Glomerular visceral epithelial cell (primary cell): ENCODE measurements around the gene SELENOO.
"Not testable (repeated sequence)": the region's sequence is repeated elsewhere in the genome, so short reads cannot be mapped to it uniquely, and the experiment has no call there.

ENCODE experiments used
- DNase-seq: peaks from one replicate; pipeline ENCODE4 v3.0.0-alpha.2; 2016; ENCODE audit errors: extremely low spot score

Gene SELENOO, protein sequence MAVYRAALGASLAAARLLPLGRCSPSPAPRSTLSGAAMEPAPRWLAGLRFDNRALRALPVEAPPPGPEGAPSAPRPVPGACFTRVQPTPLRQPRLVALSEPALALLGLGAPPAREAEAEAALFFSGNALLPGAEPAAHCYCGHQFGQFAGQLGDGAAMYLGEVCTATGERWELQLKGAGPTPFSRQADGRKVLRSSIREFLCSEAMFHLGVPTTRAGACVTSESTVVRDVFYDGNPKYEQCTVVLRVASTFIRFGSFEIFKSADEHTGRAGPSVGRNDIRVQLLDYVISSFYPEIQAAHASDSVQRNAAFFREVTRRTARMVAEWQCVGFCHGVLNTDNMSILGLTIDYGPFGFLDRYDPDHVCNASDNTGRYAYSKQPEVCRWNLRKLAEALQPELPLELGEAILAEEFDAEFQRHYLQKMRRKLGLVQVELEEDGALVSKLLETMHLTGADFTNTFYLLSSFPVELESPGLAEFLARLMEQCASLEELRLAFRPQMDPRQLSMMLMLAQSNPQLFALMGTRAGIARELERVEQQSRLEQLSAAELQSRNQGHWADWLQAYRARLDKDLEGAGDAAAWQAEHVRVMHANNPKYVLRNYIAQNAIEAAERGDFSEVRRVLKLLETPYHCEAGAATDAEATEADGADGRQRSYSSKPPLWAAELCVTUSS

DNA sequence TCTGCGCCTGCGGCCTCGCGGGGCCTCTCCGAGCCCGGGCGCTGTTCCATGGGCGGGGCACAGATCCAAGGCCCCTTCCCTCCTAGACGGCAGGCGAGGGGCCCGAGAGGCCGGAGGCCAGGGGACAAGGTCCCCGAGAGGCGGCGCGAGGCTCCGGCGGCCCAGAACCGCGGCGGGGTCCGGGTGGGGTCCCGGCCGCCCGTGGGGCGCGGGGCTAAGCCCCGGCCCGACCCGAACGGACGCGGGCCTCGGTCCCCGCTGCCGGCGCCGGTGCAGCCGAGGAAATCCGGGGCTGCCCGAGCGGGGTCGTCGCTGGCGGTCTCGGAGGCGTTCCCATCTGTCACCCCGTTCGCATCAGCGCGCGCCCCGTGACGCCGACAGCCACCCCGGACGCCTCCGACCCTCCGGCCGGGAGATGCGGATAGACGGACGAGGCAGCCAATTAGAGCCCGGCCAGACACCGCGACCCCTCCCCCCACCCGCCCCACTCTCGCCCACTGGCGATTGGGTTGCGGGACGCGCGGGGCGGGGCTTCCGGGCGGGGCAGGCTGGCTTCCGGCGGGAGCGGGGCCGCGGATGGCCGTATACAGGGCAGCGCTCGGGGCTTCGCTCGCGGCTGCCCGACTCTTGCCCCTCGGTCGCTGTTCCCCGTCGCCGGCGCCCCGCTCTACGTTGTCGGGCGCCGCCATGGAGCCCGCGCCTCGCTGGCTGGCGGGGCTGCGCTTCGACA, at the start of gene SELENOO:
Gene SELENOO, plus strand, starts transcription at position 551 of the 730 bp plus-strand sequence. Its CDS starts 26 bp downstream, at position 577.
- peak; percentile 92 for DNase-seq

DNA sequence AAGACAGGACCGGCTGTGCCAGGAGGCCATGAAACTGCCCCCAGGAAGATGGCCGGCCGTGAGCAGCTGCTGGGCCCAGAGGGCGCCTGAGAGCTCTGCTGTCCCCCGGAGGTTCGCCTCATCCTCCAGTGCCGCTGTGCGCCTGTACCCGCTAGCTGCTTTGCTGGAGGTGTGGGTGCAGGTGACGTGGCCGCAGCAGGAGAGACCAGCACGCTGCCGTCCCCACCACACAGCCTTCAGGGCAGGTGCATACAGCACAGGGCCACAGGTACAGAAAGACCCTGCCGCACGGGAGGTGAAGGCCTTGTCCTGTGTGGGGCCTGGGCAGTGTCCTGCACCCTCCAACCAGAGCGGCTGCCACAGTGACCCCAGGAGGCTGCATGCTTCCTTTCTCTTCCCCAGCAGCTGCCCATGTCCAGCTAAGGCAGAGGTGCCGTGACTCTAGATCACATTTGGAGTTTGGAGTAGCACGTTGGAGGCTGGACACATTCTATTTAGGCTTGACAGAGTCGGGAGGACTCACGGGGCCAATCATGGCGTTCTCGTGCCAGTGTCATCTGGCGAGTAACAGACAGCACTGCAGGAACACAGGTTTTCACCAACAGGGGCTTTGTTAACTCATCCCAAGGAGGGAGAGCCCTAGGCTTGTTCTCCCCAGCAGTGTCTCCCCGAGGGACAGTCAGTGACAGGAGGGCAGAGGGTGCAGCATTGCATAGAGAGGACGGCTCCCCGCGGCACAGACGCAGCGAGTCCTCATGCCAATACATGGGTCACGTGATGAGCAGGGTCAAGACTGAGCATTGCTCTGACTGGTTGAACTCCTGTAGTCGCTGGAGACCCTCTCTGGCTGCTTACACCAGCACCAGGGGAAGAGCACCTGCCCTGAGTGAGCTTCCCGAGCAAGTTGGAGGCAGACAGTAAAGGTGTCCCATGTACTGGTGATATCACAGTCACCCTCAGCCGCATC, 49.0 kb upstream of the SELENOO start:
- DNase-seq, result no peak

DNA sequence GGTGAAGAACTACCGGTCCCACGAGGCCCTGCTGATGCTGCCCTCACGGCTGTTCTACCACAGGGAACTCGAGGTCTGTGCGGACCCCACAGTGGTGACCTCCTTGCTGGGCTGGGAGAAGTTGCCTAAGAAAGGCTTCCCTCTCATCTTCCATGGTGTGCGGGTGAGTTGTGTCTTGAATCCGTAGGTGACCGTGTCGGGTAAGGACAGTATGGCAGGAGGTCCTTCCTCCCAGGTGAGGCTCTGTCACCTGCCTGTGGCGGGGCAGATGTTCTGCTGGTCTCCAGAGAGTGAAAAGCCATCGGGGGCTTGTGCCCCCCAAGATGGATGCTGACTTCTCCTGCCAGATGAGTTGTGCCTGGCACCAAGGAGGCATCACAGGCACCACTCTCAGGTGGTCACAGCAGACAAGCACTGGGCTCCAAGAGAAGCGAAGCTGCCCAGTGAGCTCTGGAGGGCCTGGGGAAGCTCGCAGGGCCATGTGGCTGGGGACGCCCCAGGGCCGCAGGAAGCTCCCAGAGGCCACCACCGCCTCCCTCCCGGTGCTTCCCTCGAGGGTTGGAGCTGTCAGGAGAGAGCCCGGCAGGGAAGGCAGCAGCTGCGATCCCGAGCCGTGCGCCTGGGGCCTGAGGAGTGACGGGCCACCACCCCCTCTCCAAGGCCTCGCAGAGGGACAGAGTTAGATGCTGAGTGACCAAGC, 47.6 kb upstream of the SELENOO start:
- DNase-seq, result no peak

DNA sequence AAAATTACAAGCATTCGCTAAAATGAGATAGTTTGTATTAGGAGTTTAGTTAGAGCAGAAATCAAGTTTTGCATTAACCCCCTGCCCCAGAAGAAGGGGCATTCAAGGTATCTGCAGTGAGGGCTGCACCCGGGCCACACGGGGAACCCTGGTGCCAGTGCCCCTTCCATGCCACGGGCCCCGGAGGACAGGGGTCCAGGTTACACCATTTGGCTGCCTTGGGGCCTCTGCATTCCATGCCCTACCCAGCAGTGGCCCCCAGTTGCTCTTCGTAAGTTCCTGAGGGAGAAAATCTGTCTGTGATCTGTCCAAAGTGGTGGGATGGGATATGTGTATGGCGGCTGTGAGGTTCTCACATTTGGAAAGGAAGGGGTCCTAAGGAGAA, 47.1 kb upstream of the SELENOO start:
- DNase-seq, result no peak

DNA sequence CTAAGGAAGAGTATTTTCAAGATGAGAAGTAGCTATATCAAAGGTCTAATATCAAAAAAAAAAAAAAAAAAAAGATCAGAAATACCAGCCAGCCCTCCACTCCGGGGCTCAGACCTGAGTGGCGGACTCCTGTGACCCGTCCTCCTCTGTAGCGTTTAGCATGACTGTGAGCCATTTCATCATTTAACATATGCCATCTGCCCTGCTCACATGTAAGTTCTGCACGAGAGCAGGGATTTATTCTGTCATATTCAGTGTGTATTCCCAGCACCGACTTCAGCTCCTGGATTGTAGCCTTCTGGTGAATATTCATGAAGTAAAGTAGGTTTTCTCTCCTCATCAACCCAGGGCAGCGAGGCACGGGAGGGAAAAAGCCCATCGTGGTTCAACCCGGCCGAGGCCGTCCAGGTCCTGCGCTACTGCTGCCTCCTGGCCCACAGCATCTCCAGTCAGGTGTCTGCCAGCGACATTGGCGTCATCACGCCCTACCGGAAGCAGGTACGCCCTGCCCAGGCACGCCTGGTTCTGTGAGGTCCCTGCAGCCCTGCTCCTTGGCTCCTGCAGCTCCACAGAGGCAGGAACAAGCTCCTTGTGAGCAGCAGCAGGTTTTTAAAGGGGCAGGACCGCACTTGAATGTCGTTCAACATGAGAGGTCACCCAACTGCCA, 43.0 kb upstream of the SELENOO start:
- DNase-seq, result no peak

DNA sequence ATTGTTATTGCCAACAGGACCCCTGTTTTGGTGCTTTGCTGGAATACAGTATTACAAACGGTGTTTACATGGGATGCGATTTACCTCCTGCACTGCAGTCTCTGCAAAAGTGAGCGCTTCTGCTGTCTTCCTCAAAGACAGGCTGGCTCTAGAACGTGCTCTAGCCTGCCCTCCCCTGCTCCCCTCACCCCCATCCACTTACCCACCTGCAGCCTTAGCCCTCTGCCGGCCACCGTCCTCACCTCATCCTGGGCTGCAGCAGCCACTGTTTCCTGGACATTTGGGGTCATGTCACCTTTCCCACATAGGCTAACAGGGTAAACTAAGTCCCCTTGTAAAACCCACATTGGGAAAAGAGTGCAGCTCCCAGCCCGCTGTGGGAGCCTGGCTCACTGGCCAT, 39.9 kb upstream of the SELENOO start:
- DNase-seq, result no peak

DNA sequence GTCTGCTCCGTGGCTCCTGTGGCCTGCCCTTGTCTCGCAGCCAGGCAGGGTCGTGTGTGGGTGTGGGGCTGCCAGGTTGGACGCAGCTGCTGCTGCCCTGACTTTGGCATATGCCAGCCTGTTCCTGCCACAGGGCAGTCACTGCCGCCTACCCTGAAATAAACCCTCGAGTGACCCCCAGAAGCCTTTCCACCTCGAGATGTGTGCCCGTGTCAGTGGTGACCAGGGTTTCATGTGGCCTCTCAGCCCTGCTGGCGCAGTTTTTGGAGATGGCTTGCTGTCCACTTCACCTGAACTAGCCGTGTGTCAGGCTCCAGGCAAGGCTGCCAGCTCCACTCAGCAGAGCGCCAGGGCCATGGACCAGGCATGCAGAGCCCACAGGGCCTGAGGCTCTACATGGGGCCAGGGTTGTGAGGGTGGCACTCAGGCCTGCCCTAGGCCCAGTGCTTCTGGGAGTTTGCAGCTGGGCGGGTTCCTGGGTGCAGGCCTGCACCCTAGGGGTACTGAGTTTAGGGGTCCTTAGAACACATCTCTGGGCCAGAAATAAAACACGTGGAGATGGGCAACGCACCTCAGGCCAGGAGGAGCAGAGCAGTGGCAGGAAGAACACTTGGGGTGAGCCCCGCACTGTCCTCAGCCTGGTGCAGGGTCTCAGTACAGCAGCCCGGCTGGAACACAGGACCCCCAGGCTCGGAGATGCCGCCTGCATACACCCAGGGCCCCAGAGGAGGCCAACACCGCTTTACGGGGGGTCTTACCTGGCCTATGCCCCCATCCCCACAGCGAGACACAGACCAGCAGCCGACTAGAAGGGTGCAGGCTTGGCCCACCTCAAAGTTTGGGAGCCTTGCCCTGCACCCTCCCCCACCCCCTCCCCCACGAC, 39.1 kb upstream of the SELENOO start:
- no peak for DNase-seq

DNA sequence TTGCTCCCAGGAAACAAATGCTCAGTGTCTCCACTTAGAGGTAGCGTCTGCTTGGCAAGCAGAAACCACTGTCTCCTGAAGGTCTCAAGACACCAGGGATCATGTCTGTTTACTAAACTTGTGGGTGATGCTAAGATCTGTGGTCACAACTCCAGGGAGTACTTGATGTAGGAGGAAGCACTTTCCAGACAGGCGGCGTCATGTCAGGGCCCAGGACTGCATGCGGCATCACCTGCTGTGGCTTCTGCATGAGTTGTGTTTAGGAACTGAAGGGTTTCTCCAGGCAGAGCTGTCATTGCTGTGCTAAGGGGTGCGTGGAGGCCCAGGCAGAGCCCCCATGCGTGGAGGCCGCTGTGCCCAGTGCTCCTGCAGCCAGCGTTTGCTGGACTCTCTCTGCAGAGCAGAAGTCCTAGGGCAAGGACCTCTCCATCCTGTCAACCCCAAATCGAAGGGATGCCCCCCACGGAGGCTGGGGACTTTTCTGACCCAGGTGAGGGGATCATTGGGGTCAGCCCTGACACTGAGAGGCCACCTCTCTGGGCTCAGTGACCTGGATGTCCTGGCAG, 38.3 kb upstream of the SELENOO start:
- no peak for DNase-seq

DNA sequence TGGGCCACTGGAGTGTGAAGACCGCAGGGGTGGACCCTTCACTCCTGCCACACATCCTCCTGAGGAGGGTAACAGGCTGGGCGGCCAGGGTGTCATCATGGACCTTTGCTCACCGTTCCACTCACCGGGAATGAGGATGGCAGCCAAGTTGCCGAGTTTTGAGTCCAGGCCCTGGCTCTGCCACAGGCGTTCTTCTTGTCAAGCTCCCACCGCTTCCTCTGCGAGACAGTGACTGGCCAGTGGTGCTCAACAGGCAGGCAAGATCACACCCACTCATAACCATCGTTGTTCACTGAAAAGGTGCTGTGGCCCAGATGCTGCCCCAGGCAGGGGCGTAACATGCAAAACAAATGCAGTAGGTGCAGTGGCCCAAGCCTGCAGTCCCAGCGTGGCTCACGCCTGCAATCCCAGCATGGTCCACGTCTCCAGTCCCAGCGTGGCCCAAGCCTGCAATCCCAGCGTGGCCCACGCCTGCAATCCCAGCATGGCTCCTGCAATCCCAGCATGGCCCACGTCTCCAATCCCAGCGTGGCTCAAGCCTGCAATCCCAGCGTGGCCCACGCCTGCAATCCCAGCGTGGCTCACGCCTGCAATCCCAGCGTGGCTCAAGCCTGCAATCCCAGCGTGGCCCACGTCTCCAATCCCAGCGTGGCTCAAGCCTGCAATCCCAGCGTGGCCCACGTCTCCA, 35.2 kb upstream of the SELENOO start:
- DNase-seq, result no peak

DNA sequence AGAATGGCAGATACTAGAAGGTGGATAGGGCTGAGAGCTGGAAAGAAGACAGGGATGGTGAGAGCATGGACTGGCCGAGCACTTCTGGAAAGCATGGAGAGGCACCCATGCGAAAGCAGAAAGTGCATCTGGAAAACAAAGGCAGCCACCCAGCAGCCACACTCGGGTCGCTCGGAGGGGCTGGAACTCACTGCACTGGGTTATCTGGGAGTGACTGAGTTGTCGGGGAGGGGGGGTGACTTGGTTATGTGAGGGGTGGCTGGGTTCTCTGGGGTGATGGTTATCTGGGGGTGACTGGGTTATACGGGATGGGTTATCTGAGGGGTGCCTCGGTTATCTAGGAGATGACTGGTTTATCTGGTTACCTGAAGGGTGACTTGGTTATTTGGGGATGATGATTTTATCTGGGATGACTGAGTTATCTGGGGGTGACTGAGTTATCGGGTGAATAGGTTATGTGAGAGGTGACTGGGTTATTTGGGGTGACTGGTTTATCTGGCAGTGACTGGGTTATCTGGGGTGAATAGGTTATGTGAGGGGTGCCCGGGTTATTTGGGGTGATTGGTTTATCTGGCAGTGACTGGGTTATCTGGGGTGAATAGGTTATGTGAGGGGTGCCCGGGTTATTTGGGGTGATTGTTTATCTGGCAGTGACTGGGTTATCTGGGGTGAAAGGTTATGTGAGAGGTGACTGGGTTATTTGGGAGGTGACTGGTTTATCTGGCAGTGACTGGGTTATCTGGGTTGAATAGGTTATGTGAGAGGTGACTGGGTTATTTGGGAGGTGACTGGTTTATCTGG, 32.9 kb upstream of the SELENOO start:
- DNase-seq, result no peak

DNA sequence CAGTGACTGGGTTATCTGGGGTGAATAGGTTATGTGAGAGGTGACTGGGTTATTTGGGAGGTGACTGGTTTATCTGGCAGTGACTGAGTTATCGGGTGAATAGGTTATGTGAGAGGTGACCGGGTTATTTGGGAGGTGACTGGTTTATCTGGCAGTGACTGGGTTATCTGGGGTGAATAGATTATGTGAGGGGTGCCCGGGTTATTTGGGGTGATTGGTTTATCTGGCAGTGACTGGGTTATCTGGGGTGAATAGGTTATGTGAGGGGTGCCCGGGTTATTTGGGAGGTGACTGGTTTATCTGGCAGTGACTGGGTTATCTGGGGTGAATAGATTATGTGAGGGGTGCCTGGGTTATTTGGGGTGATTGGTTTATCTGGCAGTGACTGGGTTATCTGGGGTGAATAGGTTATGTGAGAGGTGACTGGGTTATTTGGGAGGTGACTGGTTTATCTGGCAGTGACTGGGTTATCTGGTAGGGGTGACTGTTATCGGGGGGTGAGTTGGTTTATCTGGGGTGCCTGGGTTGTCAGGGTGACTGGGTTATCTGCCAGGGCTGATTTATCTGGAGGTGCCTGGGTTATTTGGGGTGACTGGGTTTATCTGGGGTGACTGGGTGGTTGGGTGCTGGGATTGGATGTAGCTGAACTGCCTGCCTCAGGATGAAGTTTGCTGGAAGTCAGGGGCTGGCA, 32.2 kb upstream of the SELENOO start:
- DNase-seq, result not testable (repeated sequence)

DNA sequence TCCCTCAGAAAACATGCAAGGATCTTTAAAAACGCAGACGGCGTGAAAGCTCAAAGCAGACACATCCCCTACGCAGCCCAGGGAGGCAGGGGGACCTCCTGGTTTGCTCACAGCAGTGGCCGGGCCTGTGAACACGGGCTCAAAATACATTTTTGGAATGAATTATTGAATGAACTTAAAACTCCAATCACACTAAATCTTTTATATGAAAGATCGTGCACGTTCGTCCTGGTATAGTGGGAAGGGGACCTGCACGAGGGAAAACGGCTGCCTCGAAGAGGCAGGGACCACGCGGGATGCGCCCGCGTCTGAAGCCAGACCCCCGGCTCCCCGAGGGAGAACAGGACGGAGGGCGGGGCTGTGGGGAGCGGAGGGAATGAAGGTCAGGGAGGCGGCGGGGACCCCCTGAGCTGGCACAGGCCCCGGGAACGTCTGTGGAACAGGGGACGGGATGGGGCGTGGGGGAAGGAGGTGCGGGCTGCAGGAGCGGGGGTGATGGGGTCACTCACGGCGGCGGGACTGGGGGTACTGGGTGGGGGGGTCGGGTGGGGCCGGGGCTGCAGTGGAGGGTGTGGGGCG, 31.5 kb upstream of the SELENOO start:
- DNase-seq, result no peak

DNA sequence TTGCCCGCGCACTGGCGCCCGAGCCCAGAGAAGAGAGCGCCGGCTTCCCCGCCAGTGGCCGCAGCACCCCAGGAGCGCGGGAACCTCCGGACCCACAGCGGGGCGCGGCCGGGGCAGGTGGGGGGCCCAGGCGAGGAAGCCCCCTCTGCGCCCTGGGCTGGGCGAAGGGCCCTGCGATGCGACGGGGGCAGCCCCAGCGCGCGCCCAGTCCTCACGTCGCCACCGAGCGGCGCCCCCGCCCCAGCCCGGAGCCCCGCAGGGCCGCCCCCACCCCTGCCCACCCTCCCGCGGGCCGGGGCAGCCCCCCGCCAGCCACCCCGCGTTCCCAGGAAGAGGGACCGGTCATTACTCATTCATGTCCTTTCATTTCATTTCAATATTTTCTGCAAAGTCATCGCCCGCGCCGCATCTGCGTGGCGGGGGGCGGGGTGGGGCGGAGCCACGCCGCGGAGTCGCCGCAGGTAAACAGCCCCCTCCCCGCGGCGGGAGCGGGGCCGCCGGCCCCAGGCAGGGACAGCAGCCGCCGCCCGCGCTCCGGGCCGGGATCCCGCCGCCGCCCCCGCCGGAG, 31.0 kb upstream of the SELENOO start:
- DNase-seq, result no peak

DNA sequence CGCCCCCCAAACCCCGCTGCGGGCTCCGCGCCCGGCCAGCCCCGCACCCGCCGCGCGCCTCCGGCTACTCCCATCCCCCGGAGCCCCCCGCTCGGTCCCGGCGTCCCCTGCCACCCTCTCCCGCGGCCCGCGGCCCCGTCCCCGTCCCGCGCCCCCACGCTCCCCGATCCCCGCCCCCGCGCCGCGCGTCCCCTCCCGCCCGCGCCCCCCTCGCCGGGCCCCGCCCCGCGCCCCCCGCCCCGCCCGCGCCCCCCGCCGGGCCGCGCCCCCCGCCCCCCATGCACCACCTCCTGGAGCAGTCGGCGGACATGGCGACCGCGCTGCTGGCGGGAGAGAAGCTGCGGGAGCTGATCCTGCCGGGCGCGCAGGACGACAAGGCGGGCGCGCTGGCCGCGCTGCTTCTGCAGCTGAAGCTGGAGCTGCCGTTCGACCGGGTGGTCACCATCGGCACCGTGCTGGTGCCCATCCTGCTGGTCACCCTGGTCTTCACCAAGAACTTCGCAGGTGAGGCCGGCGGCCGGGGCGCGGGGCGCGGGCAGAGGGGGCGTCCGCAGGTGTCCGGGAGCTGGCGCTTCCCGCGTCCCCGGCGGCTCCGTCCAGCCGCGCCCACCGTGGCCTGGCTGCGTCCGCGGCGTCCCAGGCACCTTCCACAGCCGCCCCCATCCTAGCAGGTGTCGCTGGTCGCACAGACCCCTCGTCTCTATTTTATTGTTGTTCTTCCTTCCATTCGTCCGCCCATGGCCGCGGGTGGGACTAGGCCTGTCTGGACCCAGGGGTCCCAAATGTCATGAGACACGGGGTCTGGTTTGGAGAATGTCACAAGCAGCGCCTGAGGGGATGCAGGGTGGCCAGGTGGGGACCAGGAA, 30.1 kb upstream of the SELENOO start, which contains the start of gene PANX2:
Gene PANX2, plus strand, starts transcription at position 279 of the 866 bp plus-strand sequence. Its CDS starts 0 bp downstream, at position 279.
- DNase-seq, result no peak
